ENCODE data around the gene RNU1-3.
"Not testable (repeated sequence)": the region's sequence is repeated elsewhere in the genome, so short reads cannot be mapped to it uniquely, and the experiment has no call there.

The RNU1-3 gene

GRCh38 chr1:16677552-16678431 lies 11.0 kb upstream of the RNU1-3 start:
- peak overlapping the region; percentile 7 for H3K4me3 ChIP-seq (IDR thresholded peaks at IDR 0.05; ENCODE audit: insufficient read depth, low read depth, low read length)
- H3K36me3 ChIP-seq (ENCODE audit: insufficient read depth): no peaks in the 10 kb centered on the region
- peaks cover 28% of the 10 kb centered on the region for H3K4me1 ChIP-seq (ENCODE audit: low read depth, poor library complexity, severe bottlenecking)
- H3K79me2 ChIP-seq (ENCODE audit: insufficient read depth, low read depth): no peaks in the 10 kb centered on the region
- no peak overlapping the region for H3K9ac ChIP-seq
- peak overlapping the region; percentile 71 for H3K4me2 ChIP-seq
- H3K27me3 ChIP-seq (ENCODE audit: insufficient read depth, low read depth): no peaks in the 10 kb centered on the region; the same call in 1 of the 2 replicates
- H2AFZ ChIP-seq (ENCODE audit: low read depth): no peak overlapping the region
- no peak for TF ChIP-seq CTCF (conservative IDR thresholded peaks at IDR 0.05; ENCODE audit: low read depth, low read length)
- peak overlapping the region; percentile 76; the same call in 1 of the 2 replicates for H3K27ac ChIP-seq
- no peaks in the 10 kb centered on the region for H4K20me1 ChIP-seq (ENCODE audit: insufficient read depth)

- Histone ChIP-seq H3K4me2 (peak overlapping the region; percentile 71), H2AFZ (ENCODE audit: low read depth) (peak overlapping the region; percentile 62; the same call in 1 of the 2 replicates), H3K4me3 (IDR thresholded peaks at IDR 0.05; ENCODE audit: insufficient read depth, low read depth, low read length) (peak overlapping the region; percentile 7)
Measured at GRCh38 chr1:16676661-16677523, 10.1 kb upstream of the RNU1-3 start.

GRCh38 chr1:16675118-16675510 lies 8.4 kb upstream of the RNU1-3 start:
- H3K4me1 ChIP-seq (ENCODE audit: low read depth, poor library complexity, severe bottlenecking): peaks cover 28% of the 10 kb centered on the region
- not testable (repeated sequence) for H3K4me3 ChIP-seq (IDR thresholded peaks at IDR 0.05; ENCODE audit: insufficient read depth, low read depth, low read length); H2AFZ ChIP-seq (ENCODE audit: low read depth); H3K36me3 ChIP-seq (ENCODE audit: insufficient read depth); H3K4me2 ChIP-seq; H3K27me3 ChIP-seq (ENCODE audit: insufficient read depth, low read depth); H3K27ac ChIP-seq; H4K20me1 ChIP-seq (ENCODE audit: insufficient read depth); H3K79me2 ChIP-seq (ENCODE audit: insufficient read depth, low read depth); H3K9ac ChIP-seq

More at GRCh38 chr1:16676661-16677523, 10.1 kb upstream of the RNU1-3 start:
- not testable (repeated sequence) for H4K20me1 ChIP-seq (ENCODE audit: insufficient read depth); H3K79me2 ChIP-seq (ENCODE audit: insufficient read depth, low read depth); H3K27me3 ChIP-seq (ENCODE audit: insufficient read depth, low read depth); H3K36me3 ChIP-seq (ENCODE audit: insufficient read depth)
- Histone ChIP-seq H3K27ac (peak overlapping the region; percentile 76), H3K9ac (peak overlapping the region; percentile 38; the same call in 1 of the 2 replicates), H3K4me1 (ENCODE audit: low read depth, poor library complexity, severe bottlenecking) (peaks cover 28% of the 10 kb centered on the region)

GRCh38 chr1:16673976-16674375 lies 7.2 kb upstream of the RNU1-3 start:
- H2AFZ ChIP-seq (ENCODE audit: low read depth); H4K20me1 ChIP-seq (ENCODE audit: insufficient read depth); H3K4me3 ChIP-seq (IDR thresholded peaks at IDR 0.05; ENCODE audit: insufficient read depth, low read depth, low read length); H3K27ac ChIP-seq; H3K79me2 ChIP-seq (ENCODE audit: insufficient read depth, low read depth); H3K27me3 ChIP-seq (ENCODE audit: insufficient read depth, low read depth); H3K9ac ChIP-seq; H3K36me3 ChIP-seq (ENCODE audit: insufficient read depth); H3K4me2 ChIP-seq: not testable (repeated sequence)
- peaks cover 19% of the 10 kb centered on the region for H3K4me1 ChIP-seq (ENCODE audit: low read depth, poor library complexity, severe bottlenecking)

GRCh38 chr1:16665836-16666235 lies 912 bp downstream of the RNU1-3 start:
- not testable (repeated sequence) for H2AFZ ChIP-seq (ENCODE audit: low read depth); H3K4me2 ChIP-seq; H3K9ac ChIP-seq; H3K4me3 ChIP-seq (IDR thresholded peaks at IDR 0.05; ENCODE audit: insufficient read depth, low read depth, low read length); H3K36me3 ChIP-seq (ENCODE audit: insufficient read depth); H3K27me3 ChIP-seq (ENCODE audit: insufficient read depth, low read depth); H3K4me1 ChIP-seq (ENCODE audit: low read depth, poor library complexity, severe bottlenecking); H3K27ac ChIP-seq; H4K20me1 ChIP-seq (ENCODE audit: insufficient read depth); H3K79me2 ChIP-seq (ENCODE audit: insufficient read depth, low read depth)

GRCh38 chr1:16658234-16658633 lies 8.5 kb downstream of the RNU1-3 start:
- not testable (repeated sequence) for H3K27me3 ChIP-seq (ENCODE audit: insufficient read depth, low read depth); H3K4me1 ChIP-seq (ENCODE audit: low read depth, poor library complexity, severe bottlenecking); H4K20me1 ChIP-seq (ENCODE audit: insufficient read depth); H2AFZ ChIP-seq (ENCODE audit: low read depth); H3K27ac ChIP-seq; H3K4me3 ChIP-seq (IDR thresholded peaks at IDR 0.05; ENCODE audit: insufficient read depth, low read depth, low read length); H3K36me3 ChIP-seq (ENCODE audit: insufficient read depth); H3K79me2 ChIP-seq (ENCODE audit: insufficient read depth, low read depth); H3K9ac ChIP-seq; H3K4me2 ChIP-seq

- H3K9ac ChIP-seq; H3K4me3 ChIP-seq (IDR thresholded peaks at IDR 0.05; ENCODE audit: insufficient read depth, low read depth, low read length); H4K20me1 ChIP-seq (ENCODE audit: insufficient read depth); H3K27ac ChIP-seq; H2AFZ ChIP-seq (ENCODE audit: low read depth); H3K36me3 ChIP-seq (ENCODE audit: insufficient read depth); H3K79me2 ChIP-seq (ENCODE audit: insufficient read depth, low read depth); H3K4me1 ChIP-seq (ENCODE audit: low read depth, poor library complexity, severe bottlenecking); H3K27me3 ChIP-seq (ENCODE audit: insufficient read depth, low read depth); H3K4me2 ChIP-seq: not testable (repeated sequence)
Measured at GRCh38 chr1:16656981-16657683, 9.6 kb downstream of the RNU1-3 start.

- H3K4me3 ChIP-seq (IDR thresholded peaks at IDR 0.05; ENCODE audit: insufficient read depth, low read depth, low read length); H2AFZ ChIP-seq (ENCODE audit: low read depth); H3K4me2 ChIP-seq; H3K27me3 ChIP-seq (ENCODE audit: insufficient read depth, low read depth); H3K36me3 ChIP-seq (ENCODE audit: insufficient read depth); H3K4me1 ChIP-seq (ENCODE audit: low read depth, poor library complexity, severe bottlenecking); H3K79me2 ChIP-seq (ENCODE audit: insufficient read depth, low read depth); H3K9ac ChIP-seq; H3K27ac ChIP-seq; H4K20me1 ChIP-seq (ENCODE audit: insufficient read depth): not testable (repeated sequence)
Measured at GRCh38 chr1:16656574-16656973, 10.2 kb downstream of the RNU1-3 start.
